H1 (cell line): ENCODE data around the gene ATG7. TPM values are rescaled to one million over a fixed set of nuclear protein-coding genes. Genes with fewer than 3 reads are reported as not detected.

Experiments
- CHD1 ChIP-seq: IDR thresholded peaks from 2 replicates; pipeline ENCODE4 v1.6.1; 2012; ENCODE audit warnings: low read depth, low read length, improper control_type of control experiment
- polyA plus RNA-seq, 7 experiments: library from polyadenylated mRNA; depleted of rRNA in 3 of 7; stranded (reverse) in 5 of 7; unstranded in 2 of 7; fragments of >200 nt in 5 of 7; fragments of 200-250 nt in 2 of 7; gene quantifications; 1 replicate in 5 of 7; 2 replicates in 1 of 7; 4 replicates in 1 of 7; pipeline versions ENCODE4 v1.2.1 to v1.2.3, GENCODE V29; 2011 to 2013; ENCODE audit warnings: missing spikeins in 2 of 7, mixed read lengths in 2 of 7
- total RNA-seq: library from RNA; stranded (reverse); fragmentation: NEBNext Ultra II Directional; extraction: Animal tissue kit (Norgen Biotek cat#: 25700); gene quantifications from 2 replicates; pipeline ENCODE4 v1.2.1, GENCODE V29; 2021

ATG7 gene
- total and polyA plus RNA-seq, 2 of the 8 experiments (the other 6 are each of a cell fraction or from before 2014, with no cell fraction given): 15.0 to 19.1 TPM

DNA sequence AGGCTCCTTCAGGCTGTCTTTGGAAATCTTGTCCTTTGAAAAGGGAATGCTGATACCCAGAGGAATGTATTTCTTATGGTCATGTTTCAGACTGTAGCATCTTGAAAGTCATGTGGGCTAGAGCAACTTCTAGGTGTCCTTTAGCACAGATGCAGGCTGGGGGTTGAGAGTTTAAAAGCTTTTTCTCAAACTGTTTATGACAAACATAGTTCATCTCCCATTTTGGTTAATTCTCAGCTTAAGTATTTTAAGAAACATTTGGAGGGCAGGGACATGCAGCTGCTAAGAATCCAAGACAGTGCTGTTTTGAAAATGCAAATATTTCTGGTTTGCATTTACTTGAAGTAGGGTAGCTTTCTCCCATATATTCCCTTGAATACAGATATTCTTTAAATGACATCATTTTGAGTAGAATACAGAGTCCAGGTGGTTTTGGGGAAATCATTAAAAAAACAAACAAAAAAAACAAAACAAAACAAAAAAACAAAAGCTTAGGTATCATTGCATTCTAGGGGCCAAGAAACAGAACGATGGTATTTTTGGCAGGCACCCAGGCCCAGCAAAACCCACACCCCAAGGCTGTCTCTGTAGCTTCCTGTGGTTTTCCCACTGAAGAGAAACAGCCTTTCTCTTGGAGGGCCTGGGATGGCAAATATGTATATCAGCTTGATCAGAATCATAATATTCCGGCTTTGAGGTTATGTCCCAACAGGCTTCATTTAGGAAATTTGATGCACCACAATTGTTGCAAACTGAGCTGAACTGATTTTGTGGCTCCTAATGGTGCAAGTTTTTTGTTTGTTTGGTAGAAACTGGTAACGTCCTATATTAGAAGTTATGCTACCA, 120.0 kb downstream of the ATG7 start (continued):
- TF ChIP-seq CHD1: no peak
- TF ChIP-seq, all 59 proteins: peak for 0
